ENCODE measurements around the gene ATP11C.

- TF ChIP-seq, protein P1, sequence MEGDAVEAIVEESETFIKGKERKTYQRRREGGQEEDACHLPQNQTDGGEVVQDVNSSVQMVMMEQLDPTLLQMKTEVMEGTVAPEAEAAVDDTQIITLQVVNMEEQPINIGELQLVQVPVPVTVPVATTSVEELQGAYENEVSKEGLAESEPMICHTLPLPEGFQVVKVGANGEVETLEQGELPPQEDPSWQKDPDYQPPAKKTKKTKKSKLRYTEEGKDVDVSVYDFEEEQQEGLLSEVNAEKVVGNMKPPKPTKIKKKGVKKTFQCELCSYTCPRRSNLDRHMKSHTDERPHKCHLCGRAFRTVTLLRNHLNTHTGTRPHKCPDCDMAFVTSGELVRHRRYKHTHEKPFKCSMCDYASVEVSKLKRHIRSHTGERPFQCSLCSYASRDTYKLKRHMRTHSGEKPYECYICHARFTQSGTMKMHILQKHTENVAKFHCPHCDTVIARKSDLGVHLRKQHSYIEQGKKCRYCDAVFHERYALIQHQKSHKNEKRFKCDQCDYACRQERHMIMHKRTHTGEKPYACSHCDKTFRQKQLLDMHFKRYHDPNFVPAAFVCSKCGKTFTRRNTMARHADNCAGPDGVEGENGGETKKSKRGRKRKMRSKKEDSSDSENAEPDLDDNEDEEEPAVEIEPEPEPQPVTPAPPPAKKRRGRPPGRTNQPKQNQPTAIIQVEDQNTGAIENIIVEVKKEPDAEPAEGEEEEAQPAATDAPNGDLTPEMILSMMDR (IDR thresholded peaks at IDR 0.05; ENCODE audit: poor library complexity), result no peak
- TF ChIP-seq EZH2phosphoT487 (IDR thresholded peaks at IDR 0.05; ENCODE audit: low read depth, severe bottlenecking, unreplicated experiment) (no peak), EZH2 (IDR thresholded peaks at IDR 0.05; ENCODE audit: borderline replicate concordance) (no peak)
Measured at GRCh38 chrX:139850968-139851367, 81.9 kb downstream of the ATP11C start.

All from hepatocyte (in vitro differentiated cells).